Colonic mucosa (tissue), 4 donors: ENCODE results near the gene STX10. TPM values are rescaled to one million over a fixed set of nuclear protein-coding genes. Genes with fewer than 3 reads are reported as not detected.

ENCODE experiments used
- DNase-seq: peaks from one replicate; pipeline ENCODE4 v3.0.0-alpha.2; 2020
- H3K27ac ChIP-seq: fragments of 200-600 bp; one replicate; pipeline ENCODE4 v1.8.0; 2021
- H3K27me3 ChIP-seq: fragments of 200-600 bp; one replicate; pipeline ENCODE4 v1.8.0; 2021
- H3K36me3 ChIP-seq: fragments of 200-600 bp; one replicate; pipeline ENCODE4 v1.8.0; 2021
- H3K4me1 ChIP-seq: fragments of 200-600 bp; one replicate; pipeline ENCODE4 v1.8.0; 2021; ENCODE audit warnings: mild to moderate bottlenecking
- H3K4me3 ChIP-seq: fragments of 200-600 bp; one replicate; pipeline ENCODE4 v1.8.0; 2021
- H3K9ac ChIP-seq, 2 donors: one replicate each; pipeline ENCODE4 v1.7.0; 2013; ENCODE audit warnings: control low read depth in 2 of 2, low read depth in 2 of 2, low read length in 2 of 2
- H3K9me3 ChIP-seq: fragments of 200-600 bp; one replicate; pipeline ENCODE4 v1.8.0; 2021
- CTCF ChIP-seq: fragments of 200-600 bp; IDR thresholded peaks from one replicate; pipeline ENCODE4 v1.8.0; 2022; ENCODE audit warnings: antibody characterized with exemption, mild to moderate bottlenecking
- intact Hi-C: fragments of 100-400 bp; cut with DNase I; formaldehyde crosslinking; loops from one replicate; pipeline ENCODE4 v1.14.1; 2022
- total RNA-seq, 2 donors: library from RNA; stranded (reverse); fragmentation: NEBNext Ultra II Directional in 1 of 2; extraction: Animal tissue kit (Norgen Biotek cat#: 25700) in 1 of 2; gene quantifications; one replicate each; pipeline ENCODE4 v1.2.1, GENCODE V29; 2021
- donor health status: healthy.
- donor health status: DM: no; HTN: no; CAD: no.
- donor health status: DM: no; HTN: no; CAD: no.

STX10 gene
- total RNA-seq, 2 donors from 2014 or later: 51.0 to 78.2 TPM

- peaks cover 16% of the 10 kb centered on the region for H3K4me1 ChIP-seq
- intact Hi-C loops: no loop called here
These were observed 48.4 kb downstream of the STX10 start for GRCh38 chr19:13101590-13102415.

GRCh38 chr19:13100841-13101589 lies 49.2 kb downstream of the STX10 start:
- no peak for TF ChIP-seq CTCF
- no peak for DNase-seq
- H3K27ac ChIP-seq: no peak overlapping the region

More at GRCh38 chr19:13101590-13102415, 48.4 kb downstream of the STX10 start:
- Histone ChIP-seq H3K36me3 (no peaks in the 10 kb centered on the region), H3K9ac (peak overlapping the region; percentile 76 to 83), H3K9me3 (no peaks in the 10 kb centered on the region), H3K4me3 (peak overlapping the region; percentile 52), H3K27ac (peak overlapping the region; percentile 62), H3K27me3 (no peaks in the 10 kb centered on the region)
- TF ChIP-seq CTCF: no peak
- DNase-seq: no peak

GRCh38 chr19:13100031-13100588 lies 50.1 kb downstream of the STX10 start:
- intact Hi-C loops: no loop called here
- DNase-seq: no peak
- Histone ChIP-seq H3K27ac (peak overlapping the region; percentile 65), H3K4me3 (no peak overlapping the region), H3K27me3 (no peaks in the 10 kb centered on the region), H3K9ac (peak overlapping the region in 1 of 2 donors; percentile 71), H3K36me3 (no peaks in the 10 kb centered on the region), H3K9me3 (no peaks in the 10 kb centered on the region), H3K4me1 (peaks cover 16% of the 10 kb centered on the region)
- TF ChIP-seq CTCF: no peak

More at GRCh38 chr19:13100841-13101589, 49.2 kb downstream of the STX10 start:
- no peaks in the 10 kb centered on the region for H3K27me3 ChIP-seq
- H3K9ac ChIP-seq: peak overlapping the region; percentile 2 to 21
- H3K36me3 ChIP-seq: no peaks in the 10 kb centered on the region
- H3K4me1 ChIP-seq: peaks cover 16% of the 10 kb centered on the region
- H3K9me3 ChIP-seq: no peaks in the 10 kb centered on the region
- H3K4me3 ChIP-seq: peak overlapping the region; percentile 52
- intact Hi-C loops: no loop called here

GRCh38 chr19:13099073-13099999 lies 50.8 kb downstream of the STX10 start:
- Histone ChIP-seq H3K9ac (peak overlapping the region; percentile 55 to 71), H3K27me3 (no peaks in the 10 kb centered on the region), H3K27ac (peak overlapping the region; percentile 65), H3K4me1 (peaks cover 21% of the 10 kb centered on the region), H3K4me3 (peak overlapping the region; percentile 27), H3K9me3 (no peaks in the 10 kb centered on the region), H3K36me3 (no peaks in the 10 kb centered on the region)
- DNase-seq: peak; percentile 81
- TF ChIP-seq CTCF: no peak
- intact Hi-C loops: loop anchor here (10.0 kb wide), 1 partner anchor 65 kb away; no protein-coding TSS in a partner anchor
